Peyer's patch (tissue), 4 donors: ENCODE results near the gene KDM2B.

Source experiments
- CTCF ChIP-seq, 6 experiments: fragments of 450-650 bp in 4 of 6; fragments of 200-600 bp in 2 of 6; sonication (generic) in 1 of 6; IDR thresholded peaks; one replicate each; pipeline ENCODE4 v1.5.1; 2017 to 2019; ENCODE audit warnings: antibody characterized with exemption in 6 of 6, mild to moderate bottlenecking in 3 of 6, moderate library complexity in 1 of 6
- POLR2A ChIP-seq, 2 donors: fragments of 450-650 bp; IDR thresholded peaks; one replicate each; pipeline ENCODE4 v1.5.1; 2017; ENCODE audit warnings: antibody characterized with exemption in 2 of 2, mild to moderate bottlenecking in 2 of 2, moderate library complexity in 2 of 2

- TF ChIP-seq CTCF (IDR thresholded peaks at IDR 0.05) (no peak), POLR2A (IDR thresholded peaks at IDR 0.05) (no peak)
These were observed 147.9 kb downstream of the KDM2B start for GRCh38 chr12:121432740-121433480.
